Keratinocyte (primary cell): ENCODE data around the gene PPP1R16B. TPM values are rescaled to one million over a fixed set of nuclear protein-coding genes. Genes with fewer than 3 reads are reported as not detected.
A peak's percentile ranks its signal among the peaks of the same experiment; 100 is the strongest.

Experiments
- DNase-seq: peaks from one replicate; pipeline ENCODE4 v3.0.0-alpha.2; 2011; ENCODE audit warnings: low read depth, missing footprints, low spot score
- FAIRE-seq: peaks from 2 replicates; lab custom pipeline; 2011; peaks lifted over from hg19 to GRCh38; lab: Jason Lieb, UNC
- H2AFZ ChIP-seq: 2 replicates; pipeline ENCODE4 v1.6.0; 2012; ENCODE audit warnings: low read length, control low read depth, inconsistent platforms; ENCODE audit not compliant: control insufficient read depth
- H3K27ac ChIP-seq: 2 replicates; pipeline ENCODE4 v1.5.1; 2011; ENCODE audit warnings: low read length; ENCODE audit not compliant: control insufficient read depth, insufficient read depth
- H3K27me3 ChIP-seq: 3 replicates; pipeline ENCODE4 v1.6.0; 2011; ENCODE audit warnings: low read length; ENCODE audit not compliant: control insufficient read depth, insufficient read depth; ENCODE audit errors: extremely low read depth
- H3K36me3 ChIP-seq, 2 experiments: 2 replicates in 1 of 2; 3 replicates in 1 of 2; pipeline ENCODE4 v1.5.1; 2011; ENCODE audit warnings: low read length in 2 of 2, mild to moderate bottlenecking in 1 of 2; ENCODE audit not compliant: control insufficient read depth in 2 of 2, insufficient read depth in 2 of 2; ENCODE audit errors: extremely low read depth in 1 of 2
- H3K4me1 ChIP-seq: 3 replicates; pipeline ENCODE4 v1.5.1; 2011; ENCODE audit warnings: low read length; ENCODE audit not compliant: control insufficient read depth, insufficient read depth; ENCODE audit errors: extremely low read depth
- H3K4me2 ChIP-seq: 3 replicates; pipeline ENCODE4 v1.6.0; 2011; ENCODE audit warnings: low read depth, low read length; ENCODE audit not compliant: control insufficient read depth, insufficient read depth; ENCODE audit errors: extremely low read depth
- H3K4me3 ChIP-seq, 3 experiments: fragments of 200-600 bp in 1 of 3; sonication (generic) in 1 of 3; 2 replicates in 2 of 3; 3 replicates in 1 of 3; pipeline ENCODE4 v1.5.1; 2011 to 2016; ENCODE audit warnings: low read length in 3 of 3, mild to moderate bottlenecking in 3 of 3, control low read depth in 2 of 3, inconsistent platforms in 1 of 3, low read depth in 1 of 3, mixed read lengths in 1 of 3, mixed run types in 1 of 3, moderate library complexity in 1 of 3; ENCODE audit not compliant: control insufficient read depth in 2 of 3, insufficient read depth in 2 of 3; ENCODE audit errors: extremely low read depth in 1 of 3
- H3K79me2 ChIP-seq: 2 replicates; pipeline ENCODE4 v1.6.0; 2012; ENCODE audit warnings: low read length; ENCODE audit not compliant: control insufficient read depth, insufficient read depth
- H3K9ac ChIP-seq: 3 replicates; pipeline ENCODE4 v1.6.0; 2011; ENCODE audit warnings: low read length; ENCODE audit not compliant: control insufficient read depth, insufficient read depth; ENCODE audit errors: extremely low read depth
- H3K9me1 ChIP-seq: 3 replicates; pipeline ENCODE4 v1.6.0; 2011; ENCODE audit warnings: low read length; ENCODE audit not compliant: control insufficient read depth, insufficient read depth; ENCODE audit errors: extremely low read depth
- H3K9me3 ChIP-seq: 2 replicates; pipeline ENCODE4 v1.5.1; 2012; ENCODE audit warnings: low read depth, low read length; ENCODE audit not compliant: control insufficient read depth
- H4K20me1 ChIP-seq: 3 replicates; pipeline ENCODE4 v1.6.0; 2011; ENCODE audit warnings: low read length; ENCODE audit not compliant: control insufficient read depth, insufficient read depth; ENCODE audit errors: extremely low read depth
- EZH2 ChIP-seq: IDR thresholded peaks from one replicate; pipeline ENCODE4 v1.6.1; 2012; ENCODE audit warnings: inconsistent platforms, mild to moderate bottlenecking, low read length, moderate library complexity
- dilution Hi-C: fragments of 300-500 bp; cut with MboI; formaldehyde crosslinking; loops from one replicate; pipeline ENCODE4 v1.7.0; 2020; ENCODE audit warnings: low sequenced_read_pairs; ENCODE audit not compliant: extremely low pct_ligation_motif_present
- polyA plus RNA-seq, 5 experiments: library from polyadenylated mRNA; depleted of rRNA in 3 of 5; stranded (reverse) in 3 of 5; stranded (forward) in 1 of 5; unstranded in 1 of 5; fragments of >200 nt; gene quantifications; 1 replicate in 1 of 5; 2 replicates in 3 of 5; 3 replicates in 1 of 5; pipeline versions ENCODE4 v1.2.1 to v1.2.3, GENCODE V29; 2011 to 2012; ENCODE audit warnings: missing spikeins in 2 of 5, low read depth in 1 of 5, low replicate concordance in 1 of 5
- TF ChIP-seq, protein P1 (sequence below), 3 experiments: IDR thresholded peaks in 1 of 3; conservative IDR thresholded peaks in 1 of 3; optimal IDR thresholded peaks in 1 of 3; 2 replicates in 2 of 3; 3 replicates in 1 of 3; pipeline versions ENCODE3 to v1.5.1; 2011; ENCODE audit warnings: low read length in 3 of 3, mild to moderate bottlenecking in 3 of 3, moderate library complexity in 2 of 3, control low read depth in 1 of 3, inconsistent platforms in 1 of 3; ENCODE audit not compliant: insufficient read depth in 2 of 3; ENCODE audit errors: extremely low read depth in 1 of 3

Gene PPP1R16B
- polyA plus RNA-seq, 1 donor (not counting 4 experiments of a cell fraction or from before 2014, with no cell fraction given) = not detected

DNA sequence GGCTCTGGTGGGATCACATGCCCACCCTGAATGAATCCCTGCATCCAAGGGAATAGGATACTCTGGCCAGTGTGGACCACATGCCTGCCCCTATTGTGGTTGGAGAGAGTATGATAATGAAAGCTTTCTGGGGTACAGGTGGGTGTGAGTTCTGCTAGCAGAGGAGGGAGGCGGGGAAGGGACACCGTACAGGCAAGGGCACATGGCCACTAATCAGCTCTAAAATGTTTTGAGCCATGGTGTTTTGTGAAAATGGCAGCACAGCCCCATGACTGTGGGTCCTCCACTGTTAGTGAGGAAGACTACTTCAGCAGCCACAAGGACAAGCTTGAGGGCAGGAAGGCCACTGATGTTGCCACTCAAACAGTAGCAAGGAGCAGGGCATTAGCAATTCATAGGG lies 144.8 kb downstream of the PPP1R16B start:
- Histone ChIP-seq H3K4me2 (no peak overlapping the region), H3K27me3 (no peaks in the 10 kb centered on the region), H3K9ac (no peak overlapping the region), H2AFZ (no peak overlapping the region), H3K79me2 (peaks cover 10% of the 10 kb centered on the region), H3K36me3 (peaks cover 0 to 30% of the 10 kb centered on the region in 2 experiments), H4K20me1 (no peaks in the 10 kb centered on the region), H3K27ac (peak overlapping the region; percentile 22), H3K4me3 (no peak overlapping the region), H3K9me1 (peaks cover 2% of the 10 kb centered on the region), H3K4me1 (no peaks in the 10 kb centered on the region), H3K9me3 (no peaks in the 10 kb centered on the region)
- FAIRE-seq (no peak), DNase-seq (no peak)
- dilution Hi-C loops = no loop called here
- no peak for TF ChIP-seq EZH2
- TF ChIP-seq, protein P1, sequence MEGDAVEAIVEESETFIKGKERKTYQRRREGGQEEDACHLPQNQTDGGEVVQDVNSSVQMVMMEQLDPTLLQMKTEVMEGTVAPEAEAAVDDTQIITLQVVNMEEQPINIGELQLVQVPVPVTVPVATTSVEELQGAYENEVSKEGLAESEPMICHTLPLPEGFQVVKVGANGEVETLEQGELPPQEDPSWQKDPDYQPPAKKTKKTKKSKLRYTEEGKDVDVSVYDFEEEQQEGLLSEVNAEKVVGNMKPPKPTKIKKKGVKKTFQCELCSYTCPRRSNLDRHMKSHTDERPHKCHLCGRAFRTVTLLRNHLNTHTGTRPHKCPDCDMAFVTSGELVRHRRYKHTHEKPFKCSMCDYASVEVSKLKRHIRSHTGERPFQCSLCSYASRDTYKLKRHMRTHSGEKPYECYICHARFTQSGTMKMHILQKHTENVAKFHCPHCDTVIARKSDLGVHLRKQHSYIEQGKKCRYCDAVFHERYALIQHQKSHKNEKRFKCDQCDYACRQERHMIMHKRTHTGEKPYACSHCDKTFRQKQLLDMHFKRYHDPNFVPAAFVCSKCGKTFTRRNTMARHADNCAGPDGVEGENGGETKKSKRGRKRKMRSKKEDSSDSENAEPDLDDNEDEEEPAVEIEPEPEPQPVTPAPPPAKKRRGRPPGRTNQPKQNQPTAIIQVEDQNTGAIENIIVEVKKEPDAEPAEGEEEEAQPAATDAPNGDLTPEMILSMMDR (optimal IDR thresholded peaks at IDR 0.05 in 1 of 3, IDR thresholded peaks at IDR 0.05 in 1 of 3, conservative IDR thresholded peaks at IDR 0.05 in 1 of 3; ENCODE audit: extremely low read depth in 1 of 3, insufficient read depth in 2 of 3, low read length in 3 of 3) = no peak

DNA sequence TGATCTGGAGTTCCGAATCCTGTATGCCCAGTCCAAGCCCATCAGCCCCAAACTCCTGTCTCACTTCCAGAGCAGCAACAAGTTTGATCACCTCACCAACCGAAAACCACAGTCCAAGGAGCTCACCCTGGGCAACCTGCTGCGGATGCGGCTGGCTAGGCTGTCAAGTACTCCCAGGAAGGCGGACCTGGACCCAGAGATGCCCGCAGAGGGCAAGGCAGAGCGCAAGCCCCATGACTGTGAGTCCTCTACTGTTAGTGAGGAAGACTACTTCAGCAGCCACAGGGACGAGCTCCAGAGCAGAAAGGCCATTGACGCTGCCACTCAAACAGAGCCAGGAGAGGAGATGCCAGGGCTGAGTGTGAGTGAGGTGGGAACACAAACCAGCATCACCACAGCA lies 146.1 kb downstream of the PPP1R16B start:
- peaks cover 0 to 27% of the 10 kb centered on the region in 2 experiments for H3K36me3 ChIP-seq
- DNase-seq = no peak
- no peak for TF ChIP-seq EZH2
- TF ChIP-seq, protein P1 (optimal IDR thresholded peaks at IDR 0.05 in 1 of 3, IDR thresholded peaks at IDR 0.05 in 1 of 3, conservative IDR thresholded peaks at IDR 0.05 in 1 of 3; ENCODE audit: extremely low read depth in 1 of 3, insufficient read depth in 2 of 3, low read length in 3 of 3) = no peak

More for the DNA sequence above, 146.1 kb downstream of the PPP1R16B start:
- Histone ChIP-seq H3K9me3 (no peaks in the 10 kb centered on the region), H3K27me3 (no peaks in the 10 kb centered on the region), H3K9ac (no peak overlapping the region), H3K4me3 (no peak overlapping the region), H3K79me2 (peaks cover 8% of the 10 kb centered on the region), H3K9me1 (peaks cover 2% of the 10 kb centered on the region), H2AFZ (no peak overlapping the region), H3K4me1 (no peaks in the 10 kb centered on the region), H4K20me1 (no peaks in the 10 kb centered on the region), H3K4me2 (no peak overlapping the region), H3K27ac (no peak overlapping the region)
- dilution Hi-C loops = no loop called here
- FAIRE-seq = no peak
